ENCODE measurements around the gene HNRNPUL2.
"Not testable (repeated sequence)": the region's sequence is repeated elsewhere in the genome, so short reads cannot be mapped to it uniquely, and the experiment has no call there.

HNRNPUL2 gene

GRCh38 chr11:62747475-62748160 lies 20.4 kb upstream of the HNRNPUL2 start:
- ChIA-PET POLR2A (ENCODE audit: low non-redundant PET) (no interaction called here), CTCF (interaction anchor here (0.6 kb wide), 1 partner anchor 121 kb away, joined by 3 read pairs; no protein-coding TSS in a partner anchor)
- TF ChIP-seq CTCF (conservative IDR thresholded peaks at IDR 0.05; ENCODE audit: low read depth), result no peak
- DNase-seq (ENCODE audit: low spot score), result no peak
- peak overlapping the region; percentile 61 for H3K27ac ChIP-seq

- DNase-seq (ENCODE audit: low spot score), result no peak
- CTCF ChIA-PET, result interaction anchor here (0.7 kb wide), 1 partner anchor 137 kb away, joined by 3 read pairs; no protein-coding TSS in a partner anchor
- no peak for TF ChIP-seq CTCF (conservative IDR thresholded peaks at IDR 0.05; ENCODE audit: low read depth)
- POLR2A ChIA-PET (ENCODE audit: low non-redundant PET), result no interaction called here
- H3K27ac ChIP-seq, result no peak overlapping the region
Measured at GRCh38 chr11:62737196-62737595, 9.9 kb upstream of the HNRNPUL2 start.

GRCh38 chr11:62732830-62733229 lies 5.6 kb upstream of the HNRNPUL2 start:
- DNase-seq (ENCODE audit: low spot score), result no peak
- CTCF ChIA-PET, result interaction anchor here (0.6 to 0.7 kb wide), 2 partner anchors 11 to 14 kb away, joined by 3 to 6 read pairs; no protein-coding TSS in a partner anchor
- TF ChIP-seq CTCF (conservative IDR thresholded peaks at IDR 0.05; ENCODE audit: low read depth), result peak; percentile 17; the same call in 1 of the 2 replicates
- POLR2A ChIA-PET (ENCODE audit: low non-redundant PET), result no interaction called here
- H3K27ac ChIP-seq, result peak overlapping the region; percentile 99

GRCh38 chr11:62730076-62730475 lies 2.8 kb upstream of the HNRNPUL2 start:
- ChIA-PET POLR2A (ENCODE audit: low non-redundant PET) (interaction anchor here (0.6 kb wide), 1 partner anchor 30 kb away, joined by 13 read pairs; no protein-coding TSS in a partner anchor), CTCF (interaction anchor here (0.6 to 2.7 kb wide), 2 partner anchors 37 to 56 kb away, joined by 3 to 16 read pairs; no protein-coding TSS in a partner anchor)
- peak overlapping the region; percentile 99 for H3K27ac ChIP-seq
- DNase-seq (ENCODE audit: low spot score), result not testable (repeated sequence)

- POLR2A ChIA-PET (ENCODE audit: low non-redundant PET), result interaction anchor here (0.7 to 1.8 kb wide), 4 partner anchors 26 to 106 kb away, joined by 3 to 8 read pairs (median 5); partner anchors contain the start of genes B3GAT3, C11orf98, CSKMT and POLR2G
- CTCF ChIA-PET, result interaction anchor here (0.6 to 2.7 kb wide), 3 partner anchors 47 to 60 kb away, joined by 3 to 16 read pairs (median 4); no protein-coding TSS in a partner anchor
- TF ChIP-seq CTCF (conservative IDR thresholded peaks at IDR 0.05; ENCODE audit: low read depth), result no peak
- DNase-seq (ENCODE audit: low spot score), result peak; percentile 90
- H3K27ac ChIP-seq, result peak within 1 kb of the TSS; percentile 99
Measured at GRCh38 chr11:62728171-62728988, 1.1 kb upstream of the HNRNPUL2 start, which contains the start of gene TTC9C. Gene TTC9C (plus strand): TSS chr11:62728486. CDS start chr11:62728849, 363 bp downstream.

- ChIA-PET POLR2A (ENCODE audit: low non-redundant PET) (interaction anchor here (0.6 to 1.8 kb wide), 8 partner anchors 12 to 137 kb away, joined by 3 to 8 read pairs (median 4); partner anchors contain the start of genes C11orf98, CSKMT, POLR2G and TUT1), CTCF (interaction anchor here (1.0 to 1.1 kb wide), 2 partner anchors 46 to 58 kb away, joined by 3 read pairs; no protein-coding TSS in a partner anchor)
- peak; percentile 96 for DNase-seq (ENCODE audit: low spot score)
- TF ChIP-seq CTCF (conservative IDR thresholded peaks at IDR 0.05; ENCODE audit: low read depth), result no peak
- H3K27ac ChIP-seq, result peak overlapping the region; percentile 99
Measured at GRCh38 chr11:62727872-62728170, 564 bp upstream of the HNRNPUL2 start.
